NCI-H2029 treated with DMSO at 0.1 percent for 48 hours (cell line): Measurements from ENCODE around the gene INSRR.

Source experiments
- DNase-seq: peaks from one replicate; lab custom pipeline; 2025; lab: John Stamatoyannopoulos, UW

The INSRR gene

GRCh38 chr1:156874142-156874541, 15.2 kb upstream of the INSRR start:
- no peak for DNase-seq

- DNase-seq = no peak
Measured at GRCh38 chr1:156873659-156874058, 14.7 kb upstream of the INSRR start.

- no peak for DNase-seq
Measured at GRCh38 chr1:156869455-156869854, 10.5 kb upstream of the INSRR start.

- DNase-seq = no peak
Measured at GRCh38 chr1:156868341-156868740, 9.4 kb upstream of the INSRR start.

GRCh38 chr1:156866249-156866909, 7.5 kb upstream of the INSRR start:
- DNase-seq = no peak

DNA sequence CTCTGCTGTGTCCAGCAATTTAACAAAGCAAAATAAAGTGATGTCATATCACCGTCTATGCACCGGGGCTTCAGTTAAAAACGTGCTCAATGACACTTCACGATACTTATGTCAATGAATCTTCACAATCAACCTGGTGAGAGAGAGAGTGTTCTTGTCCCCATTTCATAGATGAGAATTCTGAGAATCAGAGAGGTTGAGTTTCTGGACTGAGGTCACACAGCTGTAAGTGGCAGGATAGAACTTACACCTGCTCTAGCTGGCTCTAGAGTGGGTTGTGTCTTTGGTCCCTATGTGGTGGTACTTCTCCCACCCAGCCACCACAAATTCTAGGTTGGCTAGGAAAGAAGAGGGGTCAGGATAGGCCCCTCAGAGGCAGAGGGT, 6.9 kb upstream of the INSRR start:
- DNase-seq = no peak

GRCh38 chr1:156865258-156865657, 6.3 kb upstream of the INSRR start:
- no peak for DNase-seq

DNA sequence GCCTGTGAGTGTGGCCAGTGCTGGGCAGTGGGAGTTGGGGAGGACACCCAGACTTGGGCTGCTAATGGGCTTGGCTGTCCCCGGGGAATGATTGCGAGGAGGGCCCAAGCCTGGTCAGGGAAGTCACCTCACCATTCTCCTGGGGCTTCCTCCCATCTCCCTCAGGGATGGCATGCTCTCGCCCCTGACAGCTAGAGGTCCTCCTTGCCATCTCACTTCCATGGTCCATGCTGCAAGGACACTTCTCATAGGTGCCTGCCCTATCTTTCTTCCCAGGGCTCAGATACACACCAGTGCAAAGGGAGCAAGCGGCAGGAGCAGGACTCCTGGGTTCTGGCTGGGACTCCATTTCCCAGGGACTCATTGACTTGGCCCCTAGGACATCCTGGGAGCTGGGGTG, 5.9 kb upstream of the INSRR start:
- no peak for DNase-seq

DNA sequence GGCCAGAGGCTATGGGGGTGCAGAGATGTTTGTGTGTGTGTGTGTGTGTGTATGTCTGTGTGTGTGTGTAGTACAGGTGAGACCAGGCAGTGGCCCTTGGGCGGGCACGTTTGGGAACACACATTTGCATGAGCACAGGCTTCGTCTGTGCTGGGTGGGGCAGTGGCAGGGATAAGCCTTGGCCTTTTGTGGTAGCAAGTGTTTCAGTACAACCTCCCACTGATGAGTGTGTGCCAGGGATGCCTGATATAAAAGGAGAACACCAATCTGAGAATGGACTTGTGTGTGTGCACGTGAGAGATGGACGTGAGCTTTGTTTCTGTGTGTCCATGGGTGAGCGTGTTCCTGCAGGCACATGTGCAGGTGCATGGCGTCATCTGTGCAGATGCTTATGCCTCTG, 4.7 kb upstream of the INSRR start:
- no peak for DNase-seq

DNA sequence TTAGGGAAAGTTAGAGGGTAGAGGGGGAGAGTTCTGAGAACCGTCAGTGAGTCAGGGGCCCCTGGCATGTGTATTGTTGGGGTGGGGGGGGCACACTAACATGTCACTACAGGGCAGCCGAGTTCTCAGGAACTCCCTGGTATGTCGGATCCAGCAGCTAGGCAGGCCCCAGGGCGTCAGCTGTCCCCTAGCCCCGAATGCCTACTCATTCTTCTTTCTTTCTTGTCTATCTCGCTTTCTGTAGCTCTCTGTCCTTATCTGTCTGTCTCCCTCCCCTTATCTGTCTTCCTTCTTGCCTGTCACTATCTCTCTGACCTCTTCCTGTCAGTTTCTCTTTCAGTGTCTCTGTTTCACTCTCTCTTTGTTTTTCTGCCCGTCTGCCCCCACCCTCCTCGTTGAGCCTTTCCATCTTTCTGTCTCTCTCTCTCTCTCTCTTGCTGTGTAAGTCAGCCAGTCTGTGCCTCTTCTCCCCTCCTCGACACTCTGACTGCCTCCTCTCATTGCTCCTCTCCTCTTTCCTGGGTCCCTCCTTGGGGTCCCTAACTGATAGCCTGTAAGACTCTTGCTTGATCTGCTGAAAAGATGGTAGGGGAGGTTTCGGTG, 4.2 kb upstream of the INSRR start:
- no peak for DNase-seq

DNA sequence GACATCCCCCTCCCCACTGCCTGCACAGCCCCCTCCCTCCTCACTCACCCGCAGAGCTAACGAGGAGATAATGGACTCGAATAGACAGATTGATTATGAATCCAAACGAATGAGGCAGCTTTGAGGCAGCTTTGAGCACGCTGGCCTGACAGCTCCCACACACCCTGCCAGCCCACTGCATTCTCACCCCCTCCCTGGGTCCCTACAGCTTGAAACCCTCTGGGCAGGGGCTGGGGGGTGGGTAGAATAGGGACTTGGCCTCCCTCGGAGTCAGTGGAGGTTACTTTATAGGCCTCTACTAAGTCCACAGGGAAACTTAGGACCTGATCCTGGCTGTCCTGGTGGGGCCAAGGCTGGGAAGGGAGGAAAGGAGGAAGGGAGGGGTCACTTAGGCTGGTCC, 3.7 kb upstream of the INSRR start:
- DNase-seq = no peak

DNA sequence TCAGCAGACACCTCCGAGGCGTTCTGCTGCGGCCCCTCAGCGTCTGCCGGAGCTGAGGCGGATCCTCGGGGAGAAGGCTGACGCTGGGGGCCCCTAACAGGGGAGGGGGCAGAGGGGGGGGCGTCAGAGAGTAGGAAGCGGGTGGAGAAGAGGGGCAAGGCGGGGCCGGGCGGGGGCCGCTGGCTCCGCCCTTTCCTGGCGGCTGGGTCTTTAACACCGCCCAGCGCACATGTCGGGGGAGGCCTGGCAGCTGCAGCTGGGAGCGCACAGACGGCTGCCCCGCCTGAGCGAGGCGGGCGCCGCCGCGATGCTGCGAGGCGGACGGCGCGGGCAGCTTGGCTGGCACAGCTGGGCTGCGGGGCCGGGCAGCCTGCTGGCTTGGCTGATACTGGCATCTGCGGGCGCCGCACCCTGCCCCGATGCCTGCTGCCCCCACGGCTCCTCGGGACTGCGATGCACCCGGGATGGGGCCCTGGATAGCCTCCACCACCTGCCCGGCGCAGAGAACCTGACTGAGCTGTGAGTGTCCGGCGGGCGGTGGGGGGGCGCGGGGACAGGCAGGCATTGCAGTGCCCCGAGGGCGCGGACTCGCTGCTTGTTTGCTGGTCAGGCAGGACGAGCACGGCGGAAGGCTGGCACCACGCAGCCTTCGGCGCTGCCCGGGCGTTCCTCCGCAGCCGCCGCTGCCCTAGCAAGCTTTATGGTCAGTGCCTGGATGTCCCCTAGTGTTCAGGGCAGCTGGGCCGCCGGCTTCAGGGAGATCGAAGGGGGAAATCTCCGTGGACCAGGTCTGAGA, 1.9 kb upstream of the INSRR start, which contains the start of gene NTRK1:
Gene NTRK1, plus strand, starts transcription at position 238 of the 796 bp plus-strand sequence. Its CDS starts 70 bp downstream, at position 308.
- no peak for DNase-seq

DNA sequence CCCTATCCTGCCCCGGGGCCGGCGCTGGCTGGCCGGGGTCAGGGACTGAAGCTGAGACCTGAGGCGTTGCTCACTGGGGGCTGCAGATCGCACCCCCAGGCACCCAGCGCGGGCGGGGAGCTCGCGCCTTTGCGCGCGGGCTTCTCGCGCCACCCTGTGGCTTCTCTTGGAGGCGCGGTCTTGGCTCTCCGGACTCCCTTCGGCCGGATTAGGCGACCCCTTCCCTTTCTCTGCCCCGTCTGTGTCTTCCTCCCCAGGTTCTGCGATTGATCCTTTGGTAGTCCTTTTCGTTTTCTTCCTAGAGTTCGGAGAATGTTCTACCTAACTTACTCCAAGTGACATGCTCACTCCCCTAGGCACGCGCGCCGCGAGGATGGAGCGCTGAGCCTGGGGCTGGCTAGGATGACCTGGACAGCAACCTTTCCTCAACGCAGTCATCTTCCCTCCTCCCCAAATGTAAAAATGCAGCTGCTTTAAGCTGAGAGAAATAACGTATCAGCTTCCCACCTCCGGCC, 1.3 kb upstream of the INSRR start:
- no peak for DNase-seq

- DNase-seq = no peak
Measured at GRCh38 chr1:156859523-156860112, 701 bp upstream of the INSRR start.

DNA sequence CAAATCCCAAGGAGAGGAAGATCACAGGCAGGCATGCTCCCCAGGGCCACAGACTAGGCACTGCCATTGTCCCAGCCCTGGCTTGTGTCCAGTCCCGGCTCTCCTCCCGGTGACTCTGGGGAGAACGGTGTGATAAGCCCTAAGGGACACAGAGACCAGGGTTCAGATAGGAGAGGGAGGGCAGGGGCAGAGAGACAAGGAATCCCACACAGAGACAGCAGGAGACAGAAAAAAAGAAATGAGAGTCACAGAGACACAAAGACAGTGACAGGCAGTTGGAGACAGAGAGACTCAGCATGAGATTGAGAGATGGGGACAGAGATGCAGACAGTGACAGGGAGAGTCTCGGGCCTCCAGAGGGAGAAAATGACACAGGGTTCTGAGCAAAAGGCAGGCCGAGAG, 361 bp downstream of the INSRR start:
- DNase-seq = no peak

- DNase-seq = no peak
Measured at GRCh38 chr1:156857532-156857931, 1.4 kb downstream of the INSRR start.

DNA sequence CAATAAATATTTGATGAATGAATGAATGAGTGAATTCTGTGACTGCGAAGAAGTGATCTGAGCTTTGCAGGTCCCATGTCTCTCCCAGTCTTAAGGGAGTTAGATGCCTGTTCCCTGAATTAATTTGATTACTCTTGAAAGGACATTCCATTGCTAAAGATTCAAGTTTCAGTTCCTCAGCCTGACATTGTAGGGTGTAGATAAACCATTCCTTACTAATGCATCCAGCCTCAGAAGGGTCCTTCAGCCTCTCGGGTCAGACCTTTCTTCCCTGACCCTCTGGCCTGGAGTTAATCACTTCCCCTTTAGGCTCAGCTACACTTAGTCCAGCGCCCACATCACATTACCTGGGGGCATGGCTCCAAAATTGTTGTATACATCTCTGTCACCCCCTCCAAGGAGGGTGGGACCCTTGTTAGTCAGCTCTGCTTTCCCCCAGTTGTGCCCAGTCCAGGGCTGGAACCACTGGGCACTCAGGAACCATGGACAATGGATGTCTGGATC, 2.6 kb downstream of the INSRR start:
- no peak for DNase-seq

GRCh38 chr1:156854634-156855033, 4.3 kb downstream of the INSRR start:
- no peak for DNase-seq

GRCh38 chr1:156853761-156854160, 5.2 kb downstream of the INSRR start:
- no peak for DNase-seq

DNA sequence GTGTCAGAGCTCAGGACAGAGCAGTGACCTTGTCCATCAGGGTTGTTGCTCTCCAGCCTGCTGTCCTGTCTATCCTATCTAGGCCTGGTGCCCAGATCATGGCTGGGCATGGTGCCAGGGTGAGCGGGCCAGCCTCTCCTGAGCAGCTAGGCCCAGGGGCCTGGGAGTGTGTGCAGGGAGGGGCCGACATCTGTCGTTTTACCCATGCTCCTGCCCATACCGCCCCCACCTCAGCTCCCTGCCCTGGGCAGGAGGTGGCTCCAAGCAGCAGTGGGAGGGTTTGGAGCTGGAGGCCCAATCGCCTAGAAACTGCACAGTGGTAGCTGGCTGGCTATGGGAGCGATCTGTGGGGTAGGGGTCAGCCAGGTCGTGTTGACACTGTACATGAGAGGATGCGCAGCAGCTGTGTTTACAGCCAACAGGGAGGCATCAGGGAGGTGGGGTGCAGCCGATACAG, 6.5 kb downstream of the INSRR start:
- peak; percentile 81 for DNase-seq

- DNase-seq = peak; percentile 62
Measured at GRCh38 chr1:156851779-156852417, 7.0 kb downstream of the INSRR start.

DNA sequence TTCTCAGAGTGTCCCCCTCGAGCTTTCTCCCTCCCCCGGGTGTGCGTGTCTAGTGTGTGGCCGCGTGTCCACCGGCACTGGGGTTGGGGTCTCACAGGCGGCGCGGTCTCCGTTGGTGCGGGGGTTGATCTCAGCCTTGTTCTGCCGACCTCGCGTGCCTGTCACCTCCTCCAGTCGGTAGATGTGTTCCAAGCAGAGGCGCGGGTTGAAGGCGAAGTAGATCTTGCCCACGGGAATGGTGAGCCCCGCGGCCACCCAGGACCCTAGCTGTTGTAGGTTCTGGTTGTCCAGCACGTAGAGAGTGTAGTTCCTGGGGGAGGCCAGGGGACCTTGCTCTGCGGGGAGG, 9.8 kb downstream of the INSRR start:
- no peak for DNase-seq
